Measurements from ENCODE around the gene TSPAN32.
"Not testable (repeated sequence)": the region's sequence is repeated elsewhere in the genome, so short reads cannot be mapped to it uniquely, and the experiment has no call there.

Gene TSPAN32

DNA sequence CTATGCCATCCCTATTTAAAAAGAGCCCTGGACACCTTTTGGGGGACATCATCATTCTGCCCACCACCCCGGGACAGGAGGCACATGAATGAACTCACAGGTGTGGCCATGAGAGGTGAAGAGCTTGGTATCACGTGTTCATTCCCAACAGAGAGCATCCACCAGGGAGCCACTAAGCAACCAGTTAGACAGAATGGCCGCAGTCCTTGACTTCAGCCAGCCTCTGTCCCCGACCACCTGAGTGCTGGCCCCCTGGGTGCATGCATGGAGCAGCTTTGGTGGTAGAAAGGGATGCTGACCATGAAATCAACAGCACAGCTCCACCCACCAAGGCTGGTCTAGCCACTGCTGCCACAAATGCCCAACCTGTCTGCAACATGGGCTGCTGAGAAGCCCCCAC, 44.2 kb downstream of the TSPAN32 start:
- DNase-seq: no peak

DNA sequence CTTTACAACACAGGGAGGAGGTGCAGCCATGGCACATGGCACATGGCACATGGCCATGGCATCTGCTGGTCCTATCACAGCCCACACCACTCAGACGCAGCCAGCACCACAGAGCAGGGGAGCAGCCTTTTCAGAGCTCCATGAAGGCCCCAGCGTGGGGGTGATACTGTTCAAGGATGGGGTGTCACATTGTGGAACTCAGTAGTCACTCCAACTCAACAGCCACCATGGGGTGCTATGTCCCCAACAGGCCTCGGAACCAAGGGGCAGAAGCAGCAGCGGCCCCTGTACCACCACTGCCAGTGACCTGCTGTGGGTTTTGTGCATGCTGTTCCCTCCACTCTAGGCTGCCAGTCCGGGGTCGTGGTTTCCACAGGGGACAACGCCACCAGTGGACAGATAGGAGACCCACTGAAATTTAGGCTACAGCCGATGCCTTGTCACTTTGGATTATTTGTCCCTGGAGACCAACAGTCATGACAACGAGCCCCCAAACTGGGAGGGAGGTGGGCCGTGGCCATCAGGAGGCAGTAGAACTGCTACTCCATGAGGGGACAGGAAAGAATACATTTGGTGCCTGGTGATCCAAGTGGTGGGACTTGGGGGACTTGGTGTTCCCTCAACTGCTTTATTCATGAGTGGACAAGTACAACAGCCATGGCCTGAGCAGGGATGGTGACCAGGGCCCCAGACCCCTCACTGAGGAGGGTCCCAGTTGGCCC, 44.9 kb downstream of the TSPAN32 start:
- no peak for DNase-seq

DNA sequence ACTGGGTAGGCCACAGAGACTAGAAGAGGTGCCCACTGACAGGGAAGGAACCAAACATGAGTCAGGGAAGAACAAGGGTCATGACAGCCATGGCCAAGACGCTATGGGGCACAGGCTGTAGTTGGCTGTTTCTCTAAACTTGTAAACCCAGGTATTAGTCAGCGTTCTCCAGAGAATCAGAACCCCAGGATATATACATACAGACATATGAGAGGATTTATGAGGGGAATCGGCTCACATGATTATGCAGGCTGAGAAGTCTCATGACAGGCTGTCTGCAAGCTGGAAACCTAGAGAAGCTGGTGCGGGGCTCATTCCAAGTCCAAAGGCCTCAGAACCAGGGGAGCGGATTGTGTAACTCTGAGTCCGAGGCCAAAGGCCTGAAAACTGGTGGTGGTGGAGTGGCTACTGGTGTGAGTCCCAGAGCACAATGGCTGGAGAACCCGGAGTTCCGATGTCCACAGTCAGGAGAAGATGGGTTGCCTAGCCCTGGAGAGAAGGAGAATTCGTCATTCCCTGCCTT, 45.6 kb downstream of the TSPAN32 start:
- no peak for DNase-seq

DNA sequence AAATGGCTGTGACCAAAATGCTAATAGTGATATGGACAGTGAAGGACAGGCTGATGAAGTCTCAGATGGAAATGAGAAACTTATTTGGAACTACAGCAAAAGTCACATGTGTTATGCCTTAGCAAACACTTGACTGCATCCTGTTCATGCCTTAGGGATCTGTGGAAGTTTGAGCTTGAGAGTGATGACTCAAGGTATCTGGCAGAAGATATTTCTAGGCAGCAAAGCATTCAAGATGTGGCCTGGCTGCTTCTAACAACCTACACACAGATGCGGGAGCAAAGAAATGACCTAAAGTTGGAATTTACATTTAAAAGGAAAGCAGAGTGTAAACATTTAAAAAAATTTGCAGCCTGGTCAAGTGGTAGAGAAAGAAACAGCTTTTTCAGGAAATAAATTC, 47.2 kb downstream of the TSPAN32 start:
- DNase-seq: no peak

GRCh38 chr11:2351701-2352100, 49.9 kb downstream of the TSPAN32 start:
- DNase-seq: no peak

DNA sequence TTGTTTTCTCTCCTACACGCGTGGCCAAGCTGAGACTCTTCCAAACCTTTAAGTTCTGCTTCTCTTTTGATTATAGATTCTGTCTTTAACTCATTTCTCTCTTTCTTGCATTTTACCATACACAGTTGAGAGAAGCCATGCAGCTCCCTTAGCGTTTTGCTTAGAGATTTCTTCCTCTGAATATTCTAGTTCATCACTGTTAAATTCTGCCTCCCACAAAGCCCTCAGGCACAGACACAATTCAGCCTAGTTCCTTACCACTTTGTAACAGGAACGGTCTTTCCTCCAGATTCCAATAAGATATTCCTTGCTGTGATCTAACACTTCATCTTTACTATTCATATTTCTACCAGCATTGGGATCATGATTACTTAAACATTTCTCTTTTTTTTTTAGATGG, 50.6 kb downstream of the TSPAN32 start:
- DNase-seq: no peak

- DNase-seq: no peak
Measured at GRCh38 chr11:2355000-2355644, 53.3 kb downstream of the TSPAN32 start.

DNA sequence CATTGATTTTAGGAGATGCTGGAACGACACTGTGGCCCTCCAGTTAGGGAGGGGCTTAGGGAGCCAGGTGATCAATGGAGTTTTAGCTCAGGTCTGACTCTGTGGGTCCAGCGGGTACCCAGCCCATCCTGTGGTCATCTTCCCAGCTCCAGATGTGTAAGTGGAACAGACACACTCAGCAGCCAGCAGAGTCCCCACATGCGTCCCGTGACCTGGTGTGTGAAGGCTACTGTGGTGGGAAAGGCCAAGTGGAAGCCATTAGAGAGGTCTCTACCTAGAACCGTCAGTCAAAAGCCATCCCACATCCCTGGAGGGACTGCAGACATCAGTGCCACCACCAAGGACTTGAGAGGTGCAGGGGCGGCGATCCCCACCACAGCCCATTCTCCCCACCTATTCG, 55.4 kb downstream of the TSPAN32 start:
- no peak for DNase-seq

DNA sequence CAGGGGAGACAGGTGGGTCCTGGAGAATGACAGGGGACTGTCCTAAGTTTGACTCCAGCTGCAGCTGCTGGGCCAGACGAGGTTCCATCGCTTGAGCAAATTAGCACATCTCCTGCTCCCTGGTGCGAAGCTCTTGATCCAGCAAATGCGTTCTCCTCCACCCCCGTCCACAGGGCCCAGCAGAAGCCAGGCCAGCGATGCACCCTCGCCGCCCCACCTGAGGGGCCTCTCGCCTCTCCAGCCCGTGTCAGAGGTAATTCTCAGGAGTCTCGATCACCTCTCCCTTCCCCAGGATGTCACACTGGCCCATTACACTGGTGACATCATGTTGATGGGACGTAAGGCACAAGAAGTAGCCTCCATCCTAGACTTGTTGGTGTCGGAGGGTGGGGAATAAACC, 55.8 kb downstream of the TSPAN32 start:
- DNase-seq: not testable (repeated sequence)

- no peak for DNase-seq
Measured at GRCh38 chr11:2358754-2359442, 57.1 kb downstream of the TSPAN32 start.

GRCh38 chr11:2359557-2359956, 57.7 kb downstream of the TSPAN32 start:
- DNase-seq: no peak

DNA sequence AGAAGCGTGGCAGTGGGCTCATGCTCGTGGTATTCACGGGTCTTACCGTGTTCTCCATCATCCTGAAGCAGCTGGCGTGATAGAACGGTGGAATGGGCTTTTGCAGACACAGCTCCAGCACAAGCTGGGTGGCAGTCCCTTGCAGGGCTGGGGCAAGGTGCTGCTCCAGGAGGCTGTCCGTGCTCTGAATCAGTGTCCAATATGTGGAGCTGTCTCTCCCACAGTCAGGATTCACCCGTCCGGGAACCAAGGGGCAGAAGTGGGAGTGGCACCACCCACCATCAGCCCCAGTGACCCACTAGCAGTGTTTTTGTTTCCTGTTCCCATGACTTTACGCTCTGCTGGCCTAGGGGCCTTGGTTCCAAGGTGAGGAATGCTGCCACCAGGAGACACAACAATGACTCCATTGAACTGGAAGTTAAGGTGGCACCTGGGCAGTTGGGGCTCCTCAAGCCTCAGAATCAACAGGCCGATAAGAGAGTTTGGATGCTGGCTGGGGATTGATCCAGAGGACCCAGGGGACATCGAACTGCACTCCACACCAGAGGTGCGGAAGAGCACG, 58.3 kb downstream of the TSPAN32 start:
- DNase-seq: no peak

DNA sequence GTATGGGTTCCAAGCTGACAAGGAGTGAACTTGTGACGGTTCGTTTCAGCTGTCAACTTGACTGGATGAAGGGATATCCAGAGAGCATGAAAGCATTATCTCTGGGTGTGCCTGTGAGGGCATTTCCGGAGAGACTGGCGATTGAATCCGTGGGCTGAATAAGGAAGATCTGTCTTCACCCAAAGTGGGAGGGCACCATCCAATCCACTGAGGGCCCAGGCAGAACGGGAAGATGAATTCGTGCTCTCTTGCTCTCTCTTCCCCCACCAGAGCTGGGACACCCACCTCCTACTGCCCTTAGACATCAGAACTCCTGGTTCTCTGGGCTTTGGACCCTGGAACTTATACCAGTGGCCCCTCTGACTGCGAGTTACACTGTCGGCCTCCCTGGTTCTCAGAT, 59.8 kb downstream of the TSPAN32 start:
- no peak for DNase-seq

DNA sequence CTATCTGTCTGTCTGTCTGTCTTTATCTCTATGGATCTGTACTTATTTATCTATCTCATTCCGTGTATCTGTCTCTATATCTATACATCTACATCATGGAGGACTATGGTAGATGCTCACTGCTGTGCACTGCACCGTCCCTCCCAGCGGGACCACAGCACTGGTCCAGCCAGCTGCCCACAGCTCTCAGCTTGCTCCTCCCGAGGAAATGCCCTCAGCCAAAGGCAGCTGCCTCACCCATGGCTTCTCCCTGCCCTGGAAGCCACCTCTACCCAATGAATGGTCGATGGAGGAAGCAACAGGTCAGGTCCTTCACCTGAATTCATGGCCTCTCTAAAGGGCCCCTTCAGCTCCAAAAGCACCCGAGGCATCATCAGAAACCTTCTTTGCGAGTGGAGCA, 60.6 kb downstream of the TSPAN32 start:
- no peak for DNase-seq

DNA sequence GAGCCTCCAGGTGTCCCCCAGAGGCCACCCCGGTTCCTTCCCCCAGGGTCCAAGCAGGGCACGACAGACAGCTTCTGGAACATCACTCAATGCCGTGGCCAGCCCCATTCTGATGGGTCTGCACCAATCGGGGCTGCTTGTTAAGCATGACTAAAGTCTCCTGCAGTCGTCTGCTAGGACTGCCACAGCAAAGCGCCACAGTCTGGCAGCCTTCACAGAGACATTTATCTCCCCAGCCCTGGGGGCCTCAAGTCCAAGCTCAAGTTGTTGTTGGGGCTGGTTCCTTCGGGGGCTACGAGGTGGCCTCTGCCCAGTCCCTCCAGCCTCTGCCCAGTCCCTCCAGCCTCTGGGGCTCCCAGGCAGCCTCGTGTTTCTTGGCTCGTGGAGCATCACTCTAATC, 61.3 kb downstream of the TSPAN32 start:
- DNase-seq: no peak

DNA sequence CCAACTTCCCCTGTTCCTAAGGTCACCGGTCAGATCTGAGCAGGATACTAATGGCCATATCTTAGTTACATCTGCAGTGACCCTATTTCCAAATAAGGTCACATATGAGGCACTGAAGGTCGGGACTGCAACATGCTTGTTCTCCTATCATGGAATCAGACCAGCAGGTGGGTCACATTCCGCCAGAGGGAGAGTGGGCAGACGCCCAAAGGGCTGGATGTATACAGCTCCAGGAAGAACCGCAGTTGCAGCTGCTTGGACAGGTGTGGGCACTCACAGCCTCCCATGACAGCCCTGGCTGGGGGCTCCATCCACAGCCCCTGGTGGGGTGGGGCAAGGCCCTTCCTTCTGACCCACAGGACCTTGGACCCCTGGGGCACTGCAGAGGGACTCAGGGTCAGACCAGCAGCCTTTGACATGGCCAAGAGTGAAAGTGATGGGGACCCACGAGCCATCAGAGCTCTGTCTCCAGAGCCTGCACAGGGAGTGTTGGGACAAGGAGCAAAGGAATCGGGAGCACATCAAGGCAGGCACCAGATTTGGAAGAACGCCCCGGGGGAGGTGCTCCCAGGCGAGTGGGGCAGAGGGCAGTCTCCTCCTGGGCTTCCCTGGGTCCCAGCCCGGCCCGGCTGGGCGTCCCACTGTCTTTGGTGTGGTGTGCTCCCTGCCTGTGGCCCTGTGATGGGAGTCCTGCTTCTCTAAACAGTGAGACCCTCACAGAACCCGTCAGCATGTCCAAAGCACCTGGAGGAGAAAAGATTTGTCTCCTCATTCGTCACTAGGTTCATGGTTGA, 62.0 kb downstream of the TSPAN32 start:
- no peak for DNase-seq

GRCh38 chr11:2364386-2364785, 62.6 kb downstream of the TSPAN32 start:
- not testable (repeated sequence) for DNase-seq

GRCh38 chr11:2365571-2366210, 63.9 kb downstream of the TSPAN32 start:
- no peak for DNase-seq

DNA sequence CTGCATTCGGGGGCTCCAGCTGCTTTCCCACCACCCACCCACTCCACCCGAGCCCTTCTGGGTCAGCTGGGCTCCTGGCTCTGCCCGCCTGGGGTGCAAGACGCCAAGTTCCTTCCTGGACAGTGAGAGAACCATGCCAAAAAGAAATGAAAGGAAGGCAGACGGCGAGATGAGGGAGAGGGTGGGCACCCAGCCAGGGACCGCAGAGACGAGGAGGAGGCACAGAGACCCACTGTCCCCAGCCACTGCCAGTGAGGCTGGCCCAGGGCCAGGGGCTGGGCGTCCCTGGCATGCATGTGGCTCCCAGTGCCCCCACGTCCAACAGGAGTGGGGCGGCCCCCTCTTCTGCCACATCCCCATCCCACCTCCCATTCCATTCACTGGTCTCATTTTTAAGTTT, 64.5 kb downstream of the TSPAN32 start:
- no peak for DNase-seq

DNA sequence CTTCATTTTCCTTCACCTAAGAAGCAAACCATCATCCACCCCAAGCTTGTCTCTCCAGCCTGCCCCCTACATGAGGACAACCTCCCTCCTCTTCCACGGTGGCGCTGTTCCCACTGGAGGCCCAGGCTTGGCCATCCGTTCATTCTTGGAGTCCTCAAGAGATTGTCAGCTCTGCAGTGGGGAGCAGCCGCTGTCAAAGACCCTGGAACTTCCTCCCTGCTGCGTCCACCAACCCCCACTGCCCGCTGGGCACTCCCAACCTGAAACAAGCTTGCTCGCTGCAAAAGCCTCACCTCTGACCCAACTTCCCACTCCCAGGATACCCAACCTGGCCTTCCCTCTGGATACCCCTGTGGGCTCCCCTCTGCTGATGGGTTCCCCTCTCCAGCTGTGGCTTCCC, 64.9 kb downstream of the TSPAN32 start:
- DNase-seq: no peak

DNA sequence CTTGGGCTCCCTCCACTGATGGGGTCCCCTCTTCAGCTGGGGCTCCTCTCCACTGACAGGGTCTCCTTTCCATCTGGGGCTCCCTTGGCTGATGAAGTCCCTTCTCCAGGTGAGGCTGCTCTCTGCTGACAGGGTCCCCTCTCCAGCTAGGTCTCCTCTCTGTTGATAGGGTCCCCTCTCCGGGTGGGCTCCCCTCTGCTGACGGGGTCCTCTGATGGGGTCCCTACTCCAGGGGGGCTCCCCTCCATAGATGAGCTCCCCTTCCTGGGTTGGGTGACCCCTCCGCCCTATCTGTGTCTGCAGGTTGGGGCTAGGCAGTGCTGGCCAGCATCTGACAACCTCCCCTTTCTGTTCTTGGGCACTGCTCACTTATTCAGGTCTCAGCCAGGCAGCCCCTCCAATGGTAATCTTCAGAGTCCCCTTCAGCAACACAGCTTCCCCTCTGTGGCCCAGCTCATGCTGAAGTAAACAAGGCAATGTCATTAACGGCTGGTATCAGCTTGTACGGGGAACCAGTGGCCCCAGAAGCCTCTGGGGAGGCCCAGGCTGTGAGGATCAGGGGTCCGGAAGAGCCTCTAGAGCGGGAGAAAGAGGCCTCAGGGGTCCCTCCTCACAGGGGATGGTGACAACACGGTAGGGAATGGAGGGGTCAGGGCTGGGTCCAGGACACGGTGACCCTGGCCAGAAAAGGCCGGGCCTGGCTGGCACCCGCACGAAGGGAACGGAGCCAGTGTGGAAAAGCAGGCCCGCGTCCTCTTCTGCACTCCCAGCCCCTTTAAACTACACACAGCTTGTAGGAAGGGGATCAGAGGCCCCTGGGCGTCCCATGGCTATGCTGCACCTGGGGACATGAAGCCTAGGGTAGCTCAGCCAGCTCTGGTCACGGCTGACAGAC, 65.7 kb downstream of the TSPAN32 start:
- DNase-seq: no peak

All from CD4-positive, alpha-beta T cell treated with Interleukin-21 for 1 hour (primary cell).